GM19035 (cell line): ENCODE results near the gene BANF1.
"Not testable (repeated sequence)": the region's sequence is repeated elsewhere in the genome, so short reads cannot be mapped to it uniquely, and the experiment has no call there.

Source experiments
- ATAC-seq: cut with Tn5 transposase; IDR thresholded peaks from one replicate; pipeline ENCODE4 v1.9.1; 2021; ENCODE audit not compliant: unreplicated experiment

BANF1 gene

DNA sequence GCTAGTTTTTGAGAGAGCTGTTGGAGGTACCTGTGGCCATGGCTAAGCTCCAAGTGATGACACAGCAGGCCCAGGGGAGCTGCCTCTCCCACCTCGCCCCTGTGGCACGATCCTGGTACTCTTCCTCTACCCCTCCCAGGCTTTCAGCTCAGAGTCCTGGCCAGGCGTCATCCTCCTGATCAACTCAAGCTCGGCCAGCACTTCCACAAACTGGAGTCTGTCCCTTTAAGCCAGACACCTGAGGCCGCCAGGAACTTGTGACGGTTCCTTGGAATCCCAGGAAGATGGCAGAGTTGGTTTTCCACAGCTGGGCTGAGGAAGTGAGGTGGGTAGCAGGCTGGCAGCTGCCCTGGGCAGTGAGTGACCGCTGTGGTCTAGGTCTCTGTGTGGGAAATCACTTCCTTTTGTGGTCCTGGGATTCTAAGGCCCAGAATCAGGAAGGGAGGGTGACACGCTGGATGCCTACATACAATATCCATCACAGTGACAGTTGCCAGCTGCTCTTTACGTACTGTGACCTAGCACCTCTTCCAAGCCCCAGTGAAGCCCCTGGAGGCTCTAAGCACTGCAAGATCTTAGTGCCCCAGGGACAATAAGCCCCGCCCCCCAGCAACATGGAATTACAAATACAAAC lies 6.3 kb downstream of the BANF1 start:
- ATAC-seq, result no peak

DNA sequence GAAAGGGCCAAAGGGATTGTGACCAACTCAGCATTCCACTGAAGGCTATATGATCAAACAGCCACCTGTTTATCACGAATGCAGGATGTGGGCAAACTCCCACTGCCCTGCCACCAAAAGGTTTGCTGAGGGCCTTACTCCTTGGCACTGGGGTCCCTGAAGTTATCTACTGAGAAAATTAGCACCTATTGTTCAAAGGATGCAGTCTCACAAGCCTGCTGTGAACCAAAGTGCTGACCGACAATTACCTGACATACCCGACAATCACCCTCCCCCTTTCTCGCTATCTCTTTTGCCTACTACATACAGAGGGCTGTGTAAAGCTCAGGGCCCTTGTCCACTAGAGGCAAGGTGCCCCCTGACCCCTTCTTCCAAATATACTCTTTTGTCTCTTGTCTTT lies 7.7 kb downstream of the BANF1 start:
- ATAC-seq, result not testable (repeated sequence)

DNA sequence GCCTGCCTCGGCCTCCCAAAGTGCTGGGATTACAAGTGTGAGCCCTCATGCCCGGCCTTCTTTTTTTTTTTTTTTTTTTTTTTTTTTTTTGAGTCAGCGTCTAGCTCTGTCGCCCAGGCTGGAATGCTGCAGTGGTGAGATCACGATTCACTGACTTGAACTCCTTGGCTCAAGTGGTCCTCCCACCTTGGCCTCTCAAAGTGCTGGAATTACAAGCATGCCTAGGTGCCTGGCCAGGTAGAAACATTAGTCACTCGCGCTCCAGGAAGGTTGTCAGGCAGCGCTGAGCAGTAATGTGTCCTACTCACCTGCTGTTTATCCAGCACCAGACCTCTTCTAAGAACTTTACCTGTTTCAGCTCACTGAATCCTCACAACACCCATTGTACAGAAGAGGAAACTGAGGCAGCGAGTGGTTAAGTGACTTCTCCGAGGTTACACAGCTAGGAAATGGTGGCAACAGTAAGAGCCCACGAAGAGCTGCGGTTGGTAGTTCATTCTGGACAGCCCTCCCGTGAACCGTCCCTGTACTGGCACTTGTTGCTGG lies 9.0 kb downstream of the BANF1 start:
- no peak for ATAC-seq

DNA sequence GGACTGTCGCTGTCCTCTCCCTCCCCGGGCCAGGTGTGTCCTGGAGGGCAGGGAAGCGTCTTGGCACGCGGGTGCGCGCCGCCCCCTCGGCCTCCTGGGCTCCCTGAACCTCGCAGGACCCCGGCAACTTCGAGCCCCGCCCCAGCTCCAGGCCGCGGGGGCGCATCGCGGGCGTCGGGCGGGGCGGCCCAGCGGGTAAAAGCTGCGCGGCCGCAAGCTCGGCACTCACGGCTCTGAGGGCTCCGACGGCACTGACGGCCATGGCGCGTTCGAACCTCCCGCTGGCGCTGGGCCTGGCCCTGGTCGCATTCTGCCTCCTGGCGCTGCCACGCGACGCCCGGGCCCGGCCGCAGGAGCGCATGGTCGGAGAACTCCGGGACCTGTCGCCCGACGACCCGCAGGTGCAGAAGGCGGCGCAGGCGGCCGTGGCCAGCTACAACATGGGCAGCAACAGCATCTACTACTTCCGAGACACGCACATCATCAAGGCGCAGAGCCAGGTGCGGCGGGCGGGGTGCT lies 9.5 kb downstream of the BANF1 start, which contains the start of gene CST6:
CST6 (plus strand) TSS at position 224 of the 519 bp plus-strand sequence; CDS start at position 261, 37 bp downstream.
- ATAC-seq, result no peak

DNA sequence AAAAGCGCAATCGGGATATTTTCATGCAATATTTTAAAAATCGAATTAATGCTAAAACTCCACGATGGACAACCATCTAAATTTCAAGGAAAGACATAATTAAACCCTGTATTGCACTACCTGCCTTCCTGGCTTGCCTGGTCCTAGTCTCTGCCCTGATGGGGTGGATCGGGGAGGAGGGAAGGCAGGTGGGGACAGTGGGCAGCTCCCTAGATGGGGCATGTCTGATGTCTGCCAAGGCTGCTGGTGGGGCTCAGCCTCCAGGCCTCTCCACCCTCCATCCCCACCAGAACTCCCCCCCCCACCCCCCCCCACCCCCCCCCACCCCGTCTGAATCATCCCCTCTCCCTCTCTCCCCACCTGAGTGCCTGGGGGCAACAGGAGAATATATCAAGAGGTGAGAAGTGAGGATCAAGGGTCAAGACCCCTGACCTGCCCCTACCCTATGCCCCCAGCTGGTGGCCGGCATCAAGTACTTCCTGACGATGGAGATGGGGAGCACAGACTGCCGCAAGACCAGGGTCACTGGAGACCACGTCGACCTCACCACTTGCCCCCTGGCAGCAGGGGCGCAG lies 10.2 kb downstream of the BANF1 start:
- ATAC-seq, result no peak

DNA sequence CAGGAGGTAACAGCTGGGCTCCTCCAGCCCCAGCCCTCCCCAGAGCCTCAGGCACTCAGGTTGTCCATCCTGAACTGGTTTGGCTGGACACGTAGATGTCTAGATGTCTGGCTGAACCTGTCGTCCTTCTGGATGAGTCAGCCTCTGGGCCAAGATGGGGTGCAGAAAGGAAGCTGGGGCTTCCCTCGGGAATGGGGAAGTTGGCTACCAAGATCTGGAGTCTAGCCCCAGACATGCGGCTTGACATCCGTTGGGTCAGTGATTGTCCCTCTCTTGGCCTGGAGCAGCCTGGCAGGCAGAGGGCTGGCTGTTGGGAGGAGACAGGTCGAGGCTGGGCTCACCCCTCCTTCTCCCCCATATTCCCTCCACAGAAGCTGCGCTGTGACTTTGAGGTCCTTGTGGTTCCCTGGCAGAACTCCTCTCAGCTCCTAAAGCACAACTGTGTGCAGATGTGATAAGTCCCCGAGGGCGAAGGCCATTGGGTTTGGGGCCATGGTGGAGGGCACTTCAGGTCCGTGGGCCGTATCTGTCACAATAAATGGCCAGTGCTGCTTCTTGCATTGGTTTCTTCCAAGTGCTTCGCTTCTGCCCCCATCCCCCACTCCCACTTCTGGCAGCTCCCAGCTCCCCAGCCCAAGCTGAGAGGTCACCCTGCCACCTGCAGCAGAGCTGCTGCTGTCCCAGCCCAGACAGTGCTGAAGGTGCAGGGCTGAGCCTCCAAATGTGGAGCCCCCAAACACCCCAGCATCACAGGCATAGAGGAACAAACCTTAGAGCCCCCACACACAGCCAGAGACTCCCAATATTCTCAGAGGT lies 10.9 kb downstream of the BANF1 start:
- ATAC-seq, result no peak

DNA sequence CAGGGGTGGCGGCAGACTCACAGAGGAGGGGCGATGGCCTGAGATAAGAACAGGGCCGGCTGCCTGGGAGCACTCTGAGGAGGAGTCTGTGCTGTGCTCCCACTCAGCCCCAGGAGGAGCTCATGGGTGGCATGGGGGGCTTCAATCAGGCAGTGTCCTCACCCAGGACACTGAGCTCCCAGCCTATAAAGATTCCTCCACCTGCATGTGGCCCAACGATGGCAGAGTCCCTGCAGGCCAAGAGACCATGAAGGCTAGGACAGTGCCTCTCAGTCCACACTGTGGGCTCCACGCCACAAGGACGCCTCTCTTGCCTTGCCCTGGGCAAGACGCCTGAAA lies 11.4 kb downstream of the BANF1 start:
- no peak for ATAC-seq

DNA sequence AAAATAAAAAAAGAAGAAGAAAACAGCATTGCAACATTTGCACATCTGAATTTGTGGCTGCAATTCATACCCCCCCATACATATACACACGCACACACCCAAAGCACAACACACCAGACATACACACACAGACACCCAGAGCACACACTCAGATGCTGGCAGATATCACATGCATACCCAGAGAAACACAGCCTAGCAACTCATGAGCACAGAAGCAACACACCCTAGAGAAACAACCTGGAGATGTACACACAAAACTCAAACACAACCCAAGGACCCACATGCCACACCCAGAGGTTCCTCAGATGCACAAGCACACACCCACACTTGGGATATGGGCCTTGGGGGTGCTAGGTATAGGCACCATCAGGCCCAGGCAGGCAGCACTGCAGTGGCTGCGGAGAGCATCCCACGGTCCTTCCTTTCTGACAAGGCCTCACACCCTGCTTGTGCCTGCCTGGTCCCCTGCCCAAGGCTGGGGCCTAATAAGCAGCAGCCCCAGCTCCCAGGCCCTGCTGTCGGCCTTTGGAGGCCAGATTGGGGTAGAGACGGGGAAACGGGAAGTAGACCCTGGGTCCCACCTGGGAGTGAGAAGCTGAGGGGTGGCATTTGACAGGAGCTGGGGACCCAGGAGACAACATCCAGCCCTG lies 12.6 kb downstream of the BANF1 start:
- ATAC-seq, result no peak

DNA sequence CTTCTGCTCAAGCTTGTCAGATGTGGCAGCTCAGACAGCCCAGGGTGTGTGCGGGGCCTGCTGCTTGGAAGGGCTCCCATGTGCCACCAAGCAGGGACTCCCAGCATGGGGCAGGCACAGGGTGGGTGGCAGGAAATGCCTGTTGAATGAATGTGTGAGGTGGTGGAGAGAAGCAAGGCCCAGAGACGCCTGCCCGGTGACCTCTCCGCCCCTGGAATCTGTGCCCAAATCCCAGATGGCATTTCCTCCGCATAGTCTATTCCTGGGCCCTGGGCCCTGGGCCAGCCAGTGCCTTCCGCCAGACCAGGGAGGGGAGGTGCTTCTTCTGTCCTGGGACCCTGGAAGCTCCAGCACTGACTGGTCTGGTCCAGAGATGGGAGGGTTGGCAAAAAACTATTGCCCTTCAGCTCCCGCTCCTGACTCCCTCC lies 13.2 kb downstream of the BANF1 start:
- ATAC-seq, result no peak

DNA sequence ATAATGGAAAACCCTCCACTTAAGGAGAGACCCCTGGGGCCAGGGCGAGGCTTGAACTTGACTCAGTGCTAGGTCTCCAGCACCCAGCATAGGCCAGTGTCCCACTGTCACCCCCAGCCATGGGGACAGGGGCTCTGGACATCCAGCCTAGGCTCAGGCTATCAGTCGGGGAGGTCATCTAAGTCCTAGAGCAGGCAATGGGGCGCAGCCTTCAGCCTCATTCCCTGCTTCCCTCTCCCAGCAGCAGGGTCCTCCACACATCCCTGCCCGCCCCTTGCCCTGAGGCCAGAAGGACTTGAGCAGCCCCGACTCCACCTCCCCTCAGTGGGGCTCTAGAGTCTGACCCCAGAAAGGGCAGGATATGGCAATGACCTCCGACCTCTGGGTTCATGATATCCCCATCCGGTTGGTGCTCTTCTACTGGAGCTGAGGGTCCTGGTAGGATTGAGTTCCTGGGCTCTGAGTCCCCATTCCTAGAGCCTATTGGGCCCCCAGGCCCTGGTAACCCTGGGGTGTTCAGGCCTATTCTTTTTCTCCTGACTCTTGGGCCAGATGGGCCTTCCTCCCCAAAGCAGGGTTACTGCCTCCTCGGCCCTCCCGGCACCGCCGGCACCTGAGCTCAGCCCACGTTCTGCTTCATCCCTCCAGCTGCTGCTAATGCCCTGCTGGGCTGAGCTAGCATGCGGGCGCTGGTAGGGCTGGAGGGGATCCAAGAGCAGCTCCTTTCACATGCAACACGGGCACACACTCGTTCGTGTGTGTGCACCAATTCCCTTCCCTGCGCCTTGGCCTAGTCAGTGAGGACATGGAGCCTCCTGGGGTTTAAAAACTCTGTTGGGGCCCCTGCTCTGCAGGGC lies 13.9 kb downstream of the BANF1 start:
- no peak for ATAC-seq

DNA sequence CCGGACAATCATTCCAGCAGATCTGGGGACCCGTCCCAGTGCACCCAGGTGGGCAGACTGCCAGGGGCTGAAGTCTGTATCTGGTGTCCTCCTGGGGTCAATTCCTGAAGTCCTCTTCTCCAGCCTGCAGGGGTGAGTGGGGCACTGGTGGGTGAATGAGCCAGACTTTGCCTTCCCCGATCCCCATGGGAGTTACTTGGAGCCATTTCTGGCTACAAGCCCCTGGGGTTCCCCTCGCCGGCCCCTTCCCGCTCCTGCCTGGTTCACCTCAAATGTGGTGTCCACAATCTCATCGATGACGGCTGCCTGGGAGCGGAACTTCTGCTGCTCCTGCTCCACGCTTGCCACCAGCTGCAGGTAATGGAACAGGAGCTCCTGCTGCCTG lies 14.5 kb downstream of the BANF1 start:
- ATAC-seq, result no peak

DNA sequence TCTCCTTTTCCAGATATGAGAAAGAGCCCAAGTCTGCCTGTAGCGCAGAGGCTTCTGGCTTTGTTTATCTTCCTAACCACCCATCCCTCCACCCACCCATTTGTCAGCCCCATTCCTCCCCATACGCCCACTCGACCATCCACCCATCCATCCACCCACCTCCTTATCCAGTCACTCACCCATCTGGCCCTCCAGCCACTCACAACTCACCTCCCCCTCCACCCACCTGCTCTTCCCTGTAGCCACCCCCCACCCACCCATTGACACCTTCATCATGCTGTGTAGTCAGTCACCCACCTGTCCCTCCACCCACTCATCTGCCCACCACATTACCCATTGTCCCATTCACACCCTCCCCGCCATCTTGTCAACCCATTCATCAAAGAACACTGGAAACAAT lies 15.0 kb downstream of the BANF1 start:
- ATAC-seq, result no peak

DNA sequence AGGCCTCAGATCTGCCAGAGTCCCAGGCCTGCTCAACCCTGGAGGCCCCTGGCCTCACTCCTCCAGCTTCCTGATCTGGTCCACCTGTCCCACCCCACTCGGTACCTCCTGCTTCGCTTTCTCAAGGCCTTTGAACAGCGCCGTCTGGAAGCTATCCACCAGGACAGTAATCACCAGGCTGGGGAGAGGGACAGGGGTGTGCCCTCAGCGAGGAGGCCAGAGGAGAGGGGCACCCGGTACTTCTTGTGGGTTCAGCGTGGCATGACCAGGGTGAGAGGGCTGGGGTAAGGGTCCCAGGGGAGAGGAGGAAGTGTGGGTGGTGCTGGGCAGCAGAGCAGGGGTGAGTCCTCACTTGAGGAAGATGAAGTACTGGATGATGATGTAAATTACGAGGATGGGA lies 17.9 kb downstream of the BANF1 start:
- no peak for ATAC-seq

DNA sequence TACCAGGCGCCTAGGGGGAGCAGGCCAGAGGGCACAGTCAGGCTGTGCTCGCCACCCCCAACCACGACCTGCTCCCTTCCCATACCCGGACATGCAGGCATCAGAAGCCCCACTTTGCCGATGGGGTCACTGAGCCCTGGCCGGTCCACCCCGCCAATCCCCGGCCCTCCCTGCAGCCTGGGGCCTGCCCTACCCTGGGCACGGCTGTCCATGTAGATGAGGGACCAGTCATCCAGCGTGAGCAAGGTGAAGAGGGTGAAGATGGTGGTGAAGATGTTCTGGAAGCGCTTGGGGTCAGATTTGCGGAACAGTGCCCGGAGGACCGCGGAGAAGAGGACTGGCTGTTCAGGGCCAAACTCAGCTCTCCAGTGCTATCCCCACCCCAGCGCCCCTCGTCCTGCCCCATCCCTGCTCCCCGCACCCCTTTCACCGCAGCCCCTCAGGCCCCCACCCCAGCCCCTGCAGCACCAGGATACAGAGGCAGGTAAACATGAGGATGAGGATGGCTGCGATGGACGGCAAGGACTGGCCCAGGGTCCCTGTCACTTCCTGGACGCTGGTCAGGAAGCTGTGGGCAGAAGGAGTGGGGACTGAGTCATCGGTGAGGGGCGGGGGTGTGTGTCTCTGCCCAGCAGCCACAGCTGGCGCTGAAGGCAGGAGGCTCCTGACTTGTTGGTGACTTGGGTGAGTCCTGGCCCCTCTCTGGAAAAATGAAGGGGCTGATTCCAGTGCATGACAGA lies 18.5 kb downstream of the BANF1 start:
- no peak for ATAC-seq

DNA sequence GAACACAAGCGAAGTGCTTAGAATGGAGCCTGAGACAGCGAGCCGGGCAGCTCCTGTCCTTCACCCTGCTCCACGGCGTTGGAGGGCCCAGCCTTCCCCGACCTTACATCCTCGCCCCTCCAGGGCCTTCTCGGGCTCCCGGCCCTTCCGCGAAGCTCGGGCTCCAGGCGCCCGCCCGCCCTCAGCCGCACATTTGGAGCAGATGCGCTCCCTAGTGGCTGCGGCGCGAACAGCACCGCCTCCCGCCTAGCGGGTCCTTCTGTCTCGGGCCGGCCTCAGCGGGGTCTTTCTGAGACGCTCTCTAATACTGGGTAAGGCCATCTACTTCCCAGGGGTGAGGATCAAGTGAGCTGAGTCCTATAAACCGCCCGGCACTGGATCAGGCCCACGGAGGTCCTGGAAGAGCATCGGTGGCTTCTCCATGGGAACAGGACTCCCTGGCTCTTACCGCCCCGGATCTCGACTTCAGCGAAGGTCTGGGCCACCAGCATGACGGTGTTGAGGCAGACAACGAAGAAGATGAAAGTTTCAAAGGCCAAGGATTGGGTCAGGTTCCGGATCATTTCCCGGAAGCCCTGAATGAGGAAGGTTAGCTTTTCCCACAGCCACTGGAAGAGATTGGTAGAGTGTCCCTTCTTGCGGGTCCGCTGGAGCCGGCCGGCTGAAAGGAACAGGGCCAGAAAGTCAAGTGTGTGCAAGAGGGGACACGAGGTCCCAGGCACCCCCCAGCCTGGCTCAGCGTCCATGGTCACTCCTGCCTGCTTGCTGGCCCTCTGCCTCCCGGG lies 20.3 kb downstream of the BANF1 start:
- no peak for ATAC-seq

DNA sequence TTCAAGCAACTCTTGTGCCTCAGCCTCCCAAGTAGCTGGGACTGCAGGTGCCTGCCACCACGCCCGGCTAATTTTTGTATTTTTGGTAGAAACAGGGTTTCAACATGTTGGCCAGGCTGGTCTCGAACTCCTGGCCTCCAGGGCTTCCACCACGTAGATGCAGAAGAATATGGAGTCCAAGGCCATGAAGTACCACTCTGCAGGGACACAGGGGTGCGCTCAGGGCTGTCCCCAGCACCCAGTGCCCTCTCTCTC lies 20.8 kb downstream of the BANF1 start:
- ATAC-seq, result not testable (repeated sequence)

DNA sequence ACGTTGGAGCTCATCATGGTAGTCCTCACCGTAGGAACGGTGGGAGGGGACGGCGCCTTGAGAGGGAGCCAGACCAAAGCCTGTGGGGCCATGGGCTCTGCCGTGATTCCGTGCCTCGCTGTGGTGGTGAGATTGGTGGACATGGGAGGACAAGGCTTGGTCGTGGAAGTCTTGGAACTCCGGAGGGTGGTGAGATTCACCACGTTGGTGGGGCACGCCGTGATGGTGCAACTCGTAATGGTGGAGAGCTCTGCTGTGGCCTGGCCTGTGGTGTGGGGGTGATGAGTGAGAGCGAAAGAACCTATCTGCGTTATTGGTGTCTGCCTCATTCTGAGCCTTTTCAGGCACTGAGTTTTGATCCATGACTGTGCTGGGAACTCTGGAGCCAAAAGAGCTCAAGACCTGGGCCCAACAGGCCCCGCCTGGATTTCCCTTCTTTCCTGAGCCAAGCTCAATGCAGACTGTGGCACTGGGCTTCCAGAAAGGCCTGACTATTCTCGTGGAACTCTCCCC lies 23.8 kb downstream of the BANF1 start, which contains the start of gene CATSPER1:
CATSPER1 (minus strand) TSS at position 463 of the 513 bp plus-strand sequence; CDS start at position 363, 100 bp downstream.
- ATAC-seq, result no peak

DNA sequence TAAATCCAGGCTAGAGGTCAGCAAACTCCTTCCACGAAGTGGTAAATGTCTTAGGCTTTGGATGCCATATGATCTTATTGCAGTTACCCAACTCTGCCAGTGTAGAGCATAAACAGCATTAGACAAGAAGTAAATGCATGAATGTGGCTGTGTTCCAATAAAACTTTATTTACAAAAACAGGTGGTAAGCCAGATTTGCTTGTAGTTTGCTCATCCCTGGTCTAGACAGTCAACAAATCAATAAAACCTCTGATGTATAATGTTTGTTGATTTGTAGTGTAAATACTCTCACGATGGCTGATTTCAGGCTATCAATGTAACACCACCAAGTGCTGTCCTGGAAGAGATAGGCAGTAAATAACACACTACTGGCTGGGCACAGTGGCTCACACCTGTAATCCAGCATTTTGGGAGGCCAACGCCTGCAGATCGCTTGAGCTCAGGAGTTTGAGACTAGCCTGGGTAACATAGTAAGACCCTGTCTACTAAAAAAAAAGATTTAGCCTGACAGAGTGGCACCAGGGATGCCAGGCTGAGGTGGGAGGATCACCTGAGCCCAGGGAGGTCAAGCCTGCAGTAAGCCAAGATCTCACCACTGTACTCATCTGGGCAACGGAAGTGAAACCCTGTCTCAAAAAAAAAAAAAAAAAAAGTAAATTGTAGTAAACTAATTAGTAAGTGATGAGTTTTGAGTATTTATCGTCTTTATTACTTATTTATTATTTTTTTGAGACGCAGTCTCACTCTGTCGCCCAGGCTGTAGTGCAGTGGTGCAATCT lies 30.8 kb downstream of the BANF1 start:
- no peak for ATAC-seq
